HCT116 (cell line): ENCODE results near the gene SMCR8. TPM values are rescaled to one million over a fixed set of nuclear protein-coding genes. Genes with fewer than 3 reads are reported as not detected.

Source experiments
- ATAC-seq: fragments of 200-7000 bp; cut with Tn5 transposase; 2 replicates; pipeline ENCODE4 v1.9.1; 2020; ENCODE audit warnings: mild to moderate bottlenecking, moderate library complexity
- BruUV-seq: library from RNA; stranded (reverse); fragments of 400-500 nt; replicated peaks from 2 replicates; lab custom pipeline; 2021; lab: Mats Ljungman, UMichigan
- CTCF ChIA-PET: fragments of 300-600 bp; sonication (Branson Sonifier 250); formaldehyde crosslinking; loops from one replicate; lab custom pipeline; 2021; ENCODE audit warnings: antibody characterized with exemption; lab: Charles Lee
- POLR2A ChIA-PET: fragments of 300-600, 350-600 bp; sonication (Branson Sonifier 250); formaldehyde crosslinking; loops from one replicate; lab custom pipeline; 2021; ENCODE audit warnings: antibody characterized with exemption; lab: Charles Lee
- RAD21 ChIA-PET, 2 experiments: fragments of 300-600 bp; sonication (Branson Sonifier 250); formaldehyde crosslinking; loops; one replicate each; lab custom pipeline; 2023; ENCODE audit warnings: low total read pairs in 2 of 2; ENCODE audit not compliant: uncharacterized antibody in 2 of 2, unreplicated experiment in 2 of 2, low non-redundant PET in 1 of 2; lab: Charles Lee
- DNase-seq: peaks from one replicate; pipeline ENCODE4 v3.0.0-alpha.2; 2010; ENCODE audit warnings: low read depth, low spot score
- H2AFZ ChIP-seq: fragments of 200-600 bp; shearing (Covaris generic), sonication (generic); 2 replicates; pipeline ENCODE4 v1.6.1; 2017; ENCODE audit warnings: low read depth, mixed run types, mixed read lengths, antibody characterized with exemption, low read length; ENCODE audit not compliant: poor library complexity, severe bottlenecking
- H3K27ac ChIP-seq: 2 replicates; pipeline ENCODE4 v1.5.1; 2012; ENCODE audit warnings: low read depth, low read length
- H3K27me3 ChIP-seq: fragments of 200-600 bp; sonication (generic); 2 replicates; pipeline ENCODE4 v1.6.1; 2016; ENCODE audit warnings: mixed run types, low read length, mixed read lengths; ENCODE audit not compliant: insufficient read depth
- H3K36me3 ChIP-seq, 2 experiments: fragments of 200-500 bp in 1 of 2; fragments of 200-600 bp in 1 of 2; sonication (Bioruptor generic) in 1 of 2; sonication (generic) in 1 of 2; 2 replicates each; pipeline versions ENCODE4 v1.5.1 to v1.6.1; 2014 to 2016; ENCODE audit warnings: low read length in 2 of 2, inconsistent platforms in 1 of 2, mixed read lengths in 1 of 2, mixed run types in 1 of 2; ENCODE audit not compliant: insufficient read depth in 2 of 2, control insufficient read depth in 1 of 2
- H3K4me1 ChIP-seq, 2 experiments: fragments of 200-600 bp in 1 of 2; sonication (generic) in 1 of 2; 2 replicates each; pipeline versions ENCODE4 v1.5.1 to v1.6.1; 2012 to 2017; ENCODE audit warnings: low read length in 2 of 2, inconsistent platforms in 1 of 2, mild to moderate bottlenecking in 1 of 2, mixed read lengths in 1 of 2, mixed run types in 1 of 2, moderate library complexity in 1 of 2; ENCODE audit not compliant: insufficient read depth in 2 of 2, control insufficient read depth in 1 of 2
- H3K4me2 ChIP-seq: fragments of 200-600 bp; sonication (generic); 2 replicates; pipeline ENCODE4 v1.6.1; 2017; ENCODE audit warnings: mixed run types, low read length, mixed read lengths
- H3K4me3 ChIP-seq, 2 experiments: fragments of 200-600 bp in 1 of 2; sonication (generic) in 1 of 2; replicated peaks in 1 of 2; 2 replicates each; pipeline ENCODE4 v1.5.1; 2011 to 2016; ENCODE audit warnings: low read length in 2 of 2, control low read depth in 1 of 2, low read depth in 1 of 2, mild to moderate bottlenecking in 1 of 2, mixed read lengths in 1 of 2, mixed run types in 1 of 2
- H3K79me2 ChIP-seq: fragments of 200-600 bp; sonication (generic); 2 replicates; pipeline ENCODE4 v1.6.1; 2017; ENCODE audit warnings: mild to moderate bottlenecking, mixed run types, low read length, moderate library complexity, mixed read lengths; ENCODE audit not compliant: insufficient read depth
- H3K9ac ChIP-seq: fragments of 200-600 bp; sonication (generic); 2 replicates; pipeline ENCODE4 v1.6.1; 2016; ENCODE audit warnings: low read length, mixed read lengths
- H3K9me2 ChIP-seq: fragments of 200-600 bp; sonication (generic), shearing (Covaris generic); 2 replicates; pipeline ENCODE4 v1.6.1; 2017; ENCODE audit warnings: mixed run types, mild to moderate bottlenecking, moderate library complexity; ENCODE audit not compliant: insufficient read depth
- H3K9me3 ChIP-seq, 2 experiments: fragments of 200-500 bp in 1 of 2; fragments of 200-600 bp in 1 of 2; sonication (Bioruptor generic) in 1 of 2; sonication (generic) in 1 of 2; 2 replicates each; pipeline ENCODE4 v1.6.1; 2014 to 2017; ENCODE audit warnings: low read length in 2 of 2, mixed read lengths in 2 of 2, inconsistent platforms in 1 of 2, low read depth in 1 of 2, mild to moderate bottlenecking in 1 of 2, mixed run types in 1 of 2, moderate library complexity in 1 of 2; ENCODE audit not compliant: control insufficient read depth in 1 of 2, insufficient read depth in 1 of 2
- H4K20me1 ChIP-seq: fragments of 200-600 bp; sonication (generic), shearing (Covaris generic); 2 replicates; pipeline ENCODE4 v1.6.1; 2017; ENCODE audit warnings: mixed run types, mild to moderate bottlenecking, moderate library complexity; ENCODE audit not compliant: insufficient read depth
- CBX3 ChIP-seq: IDR thresholded peaks from 2 replicates; pipeline ENCODE4 v1.6.1; 2012; ENCODE audit warnings: low read depth
- CEBPB ChIP-seq: IDR thresholded peaks from 2 replicates; pipeline ENCODE4 v1.6.1; 2012; ENCODE audit warnings: low read depth
- EGR1 ChIP-seq: IDR thresholded peaks from 2 replicates; pipeline ENCODE4 v1.6.1; 2012; ENCODE audit warnings: low read depth
- ELF1 ChIP-seq: IDR thresholded peaks from 2 replicates; pipeline ENCODE4 v1.6.1; 2012; ENCODE audit warnings: low read depth, borderline replicate concordance
- EZH2 ChIP-seq: fragments of 200-600 bp; sonication (generic); IDR thresholded peaks from 2 replicates; pipeline ENCODE4 v1.6.1; 2017; ENCODE audit warnings: antibody characterized with exemption, mixed run types
- EZH2phosphoT487 ChIP-seq: fragments of 200-600 bp; IDR thresholded peaks from 2 replicates; pipeline ENCODE4 v1.6.1; 2018; ENCODE audit warnings: antibody characterized with exemption, borderline replicate concordance
- FOSL1 ChIP-seq: IDR thresholded peaks from 2 replicates; pipeline ENCODE4 v1.6.1; 2012; ENCODE audit warnings: low read depth
- JUND ChIP-seq: IDR thresholded peaks from 2 replicates; pipeline ENCODE4 v1.6.1; 2012
- POLR2A ChIP-seq: IDR thresholded peaks from 2 replicates; pipeline ENCODE4 v1.7.0; 2011; ENCODE audit warnings: borderline replicate concordance; ENCODE audit not compliant: insufficient read depth, insufficient read length; ENCODE audit errors: extremely low read depth
- POLR2AphosphoS5 ChIP-seq: IDR thresholded peaks from 2 replicates; pipeline ENCODE4 v1.6.1; 2011; ENCODE audit warnings: mild to moderate bottlenecking, low read depth, low read length, moderate library complexity
- RAD21 ChIP-seq: IDR thresholded peaks from 2 replicates; pipeline ENCODE4 v1.6.1; 2012; ENCODE audit warnings: low read depth, mild to moderate bottlenecking
- SP1 ChIP-seq: IDR thresholded peaks from 2 replicates; pipeline ENCODE4 v1.6.1; 2012; ENCODE audit warnings: low read depth
- TCF7L2 ChIP-seq: IDR thresholded peaks from 2 replicates; pipeline ENCODE4 v1.7.0; 2011; ENCODE audit warnings: borderline replicate concordance, inconsistent platforms; ENCODE audit not compliant: insufficient read depth, insufficient read length; ENCODE audit errors: extremely low read depth
- YY1 ChIP-seq: IDR thresholded peaks from 2 replicates; pipeline ENCODE4 v1.6.1; 2011; ENCODE audit warnings: low read length, low read depth, moderate library complexity, mild to moderate bottlenecking; ENCODE audit not compliant: insufficient replicate concordance; ENCODE audit errors: extremely low read depth
- ZNF274 ChIP-seq: fragments of 200-500 bp; sonication (Bioruptor generic); IDR thresholded peaks from 2 replicates; pipeline ENCODE4 v1.6.1; 2014; ENCODE audit warnings: mild to moderate bottlenecking, low read depth, low read length, inconsistent platforms
- intact Hi-C: fragments of 100-400 bp; cut with micrococcal nuclease; formaldehyde crosslinking; loops from 2 replicates; pipeline ENCODE4 v1.10.0; 2022
- total RNA-seq: library from RNA; stranded (reverse); gene quantifications from one replicate; pipeline ENCODE4 v1.2.1, GENCODE V29; 2021; ENCODE audit not compliant: unreplicated experiment
- TF ChIP-seq, protein P1 (sequence below): IDR thresholded peaks from 2 replicates; pipeline ENCODE4 v1.6.1; 2011; ENCODE audit warnings: mild to moderate bottlenecking, low read length, moderate library complexity; ENCODE audit not compliant: insufficient replicate concordance; ENCODE audit errors: extremely low read depth
- TF ChIP-seq, protein P2 (sequence below): IDR thresholded peaks from 2 replicates; pipeline ENCODE4 v1.6.1; 2012

The SMCR8 gene
- total RNA-seq, 1 experiment from 2014 or later: 12.7 TPM

DNA sequence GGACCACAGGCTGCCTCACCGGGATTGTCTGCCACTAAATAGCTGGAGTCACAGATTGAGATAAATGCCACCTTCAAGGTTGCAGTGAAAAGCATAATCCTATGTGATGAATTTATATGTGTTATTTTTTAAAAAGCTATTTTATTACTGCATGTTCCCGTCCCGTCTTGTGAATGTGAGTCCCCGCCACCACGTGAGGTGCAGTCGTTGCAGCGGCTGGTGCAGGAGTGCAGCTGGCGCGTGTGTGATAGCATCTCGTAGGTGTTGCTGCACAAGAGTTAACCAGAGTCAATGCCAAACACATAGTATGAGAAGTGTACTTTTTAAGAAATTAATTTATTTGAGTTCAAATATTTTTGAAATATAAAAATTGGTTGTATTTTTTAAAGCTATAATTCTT, 12.5 kb downstream of the SMCR8 start:
- Histone ChIP-seq H3K4me3 (no peak overlapping the region), H3K9me2 (no peaks in the 10 kb centered on the region), H3K9ac (no peak overlapping the region), H2AFZ (no peak overlapping the region), H4K20me1 (no peaks in the 10 kb centered on the region), H3K79me2 (no peaks in the 10 kb centered on the region), H3K36me3 (peaks cover 15 to 16% of the 10 kb centered on the region in 2 experiments; a peak in 3 of 4 replicates), H3K4me1 (no peaks in the 10 kb centered on the region), H3K4me2 (no peak overlapping the region), H3K27me3 (no peaks in the 10 kb centered on the region), H3K9me3 (no peaks in the 10 kb centered on the region), H3K27ac (no peak overlapping the region)
- ATAC-seq (no peak), DNase-seq (no peak)
- CTCF ChIA-PET: interaction anchor here (1.0 kb wide), 1 partner anchor 13 kb away, joined by 3 read pairs; the partner anchor contains the start of genes SMCR8 and TOP3A
- RAD21 ChIA-PET: no interaction called here
- TF ChIP-seq FOSL1 (no peak), EZH2 (no peak), ELF1 (no peak), POLR2A (no peak)
- POLR2A ChIA-PET: no interaction called here
- no TSS peak for BruUV-seq
- intact Hi-C loops: no loop called here

DNA sequence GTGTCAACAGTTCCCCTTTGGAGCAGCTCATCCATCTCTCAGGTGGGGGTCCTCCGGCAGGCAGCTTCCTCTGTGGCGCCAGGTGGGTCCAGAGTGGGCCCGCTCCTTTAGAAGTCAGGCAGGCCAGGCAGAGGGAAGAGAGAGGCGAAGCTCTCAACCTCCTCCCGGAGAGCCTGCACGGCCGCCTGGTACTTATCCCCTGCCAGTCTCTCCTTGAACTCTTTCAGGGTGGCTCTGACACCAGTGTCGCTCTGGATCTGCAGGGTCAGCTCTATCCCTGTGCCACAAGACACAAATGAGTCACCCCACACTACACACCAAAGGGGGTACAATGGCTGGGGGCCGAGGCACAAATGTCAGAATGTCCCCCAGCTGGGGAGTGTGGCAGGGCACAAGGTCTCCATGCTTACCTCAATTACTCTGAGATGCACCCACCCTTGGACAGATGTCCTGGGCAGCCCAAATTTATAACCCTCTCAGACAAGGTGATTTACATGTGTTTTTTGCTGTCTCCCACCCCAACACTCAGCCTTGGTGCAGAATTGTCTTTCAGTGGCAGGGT, 13.6 kb downstream of the SMCR8 start:
- no peak for TF ChIP-seq JUND
- no peak for TF ChIP-seq EZH2phosphoT487
- TF ChIP-seq SP1: no peak
- TF ChIP-seq ELF1: no peak
- TF ChIP-seq EGR1: no peak
- TF ChIP-seq RAD21: no peak
- no peak for TF ChIP-seq POLR2AphosphoS5
- TF ChIP-seq EZH2: no peak
- TF ChIP-seq, protein P1, sequence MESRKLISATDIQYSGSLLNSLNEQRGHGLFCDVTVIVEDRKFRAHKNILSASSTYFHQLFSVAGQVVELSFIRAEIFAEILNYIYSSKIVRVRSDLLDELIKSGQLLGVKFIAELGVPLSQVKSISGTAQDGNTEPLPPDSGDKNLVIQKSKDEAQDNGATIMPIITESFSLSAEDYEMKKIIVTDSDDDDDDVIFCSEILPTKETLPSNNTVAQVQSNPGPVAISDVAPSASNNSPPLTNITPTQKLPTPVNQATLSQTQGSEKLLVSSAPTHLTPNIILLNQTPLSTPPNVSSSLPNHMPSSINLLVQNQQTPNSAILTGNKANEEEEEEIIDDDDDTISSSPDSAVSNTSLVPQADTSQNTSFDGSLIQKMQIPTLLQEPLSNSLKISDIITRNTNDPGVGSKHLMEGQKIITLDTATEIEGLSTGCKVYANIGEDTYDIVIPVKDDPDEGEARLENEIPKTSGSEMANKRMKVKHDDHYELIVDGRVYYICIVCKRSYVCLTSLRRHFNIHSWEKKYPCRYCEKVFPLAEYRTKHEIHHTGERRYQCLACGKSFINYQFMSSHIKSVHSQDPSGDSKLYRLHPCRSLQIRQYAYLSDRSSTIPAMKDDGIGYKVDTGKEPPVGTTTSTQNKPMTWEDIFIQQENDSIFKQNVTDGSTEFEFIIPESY: no peak
- TF ChIP-seq, protein P2, sequence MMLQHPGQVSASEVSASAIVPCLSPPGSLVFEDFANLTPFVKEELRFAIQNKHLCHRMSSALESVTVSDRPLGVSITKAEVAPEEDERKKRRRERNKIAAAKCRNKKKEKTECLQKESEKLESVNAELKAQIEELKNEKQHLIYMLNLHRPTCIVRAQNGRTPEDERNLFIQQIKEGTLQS: no peak
- no peak for TF ChIP-seq YY1
- no peak for TF ChIP-seq FOSL1
- no peak for TF ChIP-seq CBX3
- TF ChIP-seq ZNF274: no peak
- no peak for TF ChIP-seq CEBPB
- TF ChIP-seq TCF7L2: no peak
- TF ChIP-seq, all 23 proteins: peak for 0
- Histone ChIP-seq H3K4me2 (no peak overlapping the region), H3K79me2 (no peaks in the 10 kb centered on the region), H3K9me3 (no peaks in the 10 kb centered on the region), H2AFZ (no peak overlapping the region), H4K20me1 (no peaks in the 10 kb centered on the region), H3K27ac (no peak overlapping the region), H3K4me1 (no peaks in the 10 kb centered on the region), H3K27me3 (no peaks in the 10 kb centered on the region), H3K9ac (no peak overlapping the region), H3K36me3 (peaks cover 16 to 19% of the 10 kb centered on the region in 2 experiments; a peak in 3 of 4 replicates), H3K9me2 (no peaks in the 10 kb centered on the region), H3K4me3 (no peak overlapping the region)
- no TSS peak for BruUV-seq
- ATAC-seq (no peak), DNase-seq (no peak)
- POLR2A ChIA-PET: no interaction called here
- CTCF ChIA-PET: interaction anchor here (1.0 kb wide), 1 partner anchor 14 kb away, joined by 3 read pairs; the partner anchor contains the start of genes SMCR8 and TOP3A
- intact Hi-C loops: no loop called here
- RAD21 ChIA-PET: no interaction called here
